Endodermal cell (in vitro differentiated cells): ENCODE measurements around the gene RPL6. TPM values are rescaled to one million over a fixed set of nuclear protein-coding genes. Genes with fewer than 3 reads are reported as not detected.
"Not testable (repeated sequence)": the region's sequence is repeated elsewhere in the genome, so short reads cannot be mapped to it uniquely, and the experiment has no call there.

Source experiments
- DNase-seq: peaks from one replicate; pipeline ENCODE4 v3.0.0-alpha.2; 2017
- H3K27ac ChIP-seq: 2 replicates; pipeline ENCODE4 v1.5.1; 2013; ENCODE audit warnings: mild to moderate bottlenecking, low read depth, low read length, moderate library complexity
- H3K27me3 ChIP-seq: 2 replicates; pipeline ENCODE4 v1.6.1; 2013; ENCODE audit warnings: mild to moderate bottlenecking, low read length, moderate library complexity; ENCODE audit not compliant: insufficient read depth, control insufficient read depth, poor library complexity, severe bottlenecking
- H3K36me3 ChIP-seq: 2 replicates; pipeline ENCODE4 v1.7.0; 2013; ENCODE audit warnings: mild to moderate bottlenecking, low read length, moderate library complexity; ENCODE audit not compliant: control insufficient read depth, insufficient read depth
- H3K4me1 ChIP-seq: one replicate; pipeline ENCODE4 v1.7.0; 2013; ENCODE audit warnings: low read length; ENCODE audit not compliant: control insufficient read depth, insufficient read depth
- H3K4me3 ChIP-seq: 2 replicates; pipeline ENCODE4 v1.5.1; 2013; ENCODE audit warnings: mild to moderate bottlenecking, low read length, moderate library complexity
- H3K9ac ChIP-seq: 2 replicates; pipeline ENCODE4 v1.6.1; 2013; ENCODE audit warnings: mild to moderate bottlenecking, low read length, moderate library complexity; ENCODE audit not compliant: poor library complexity, severe bottlenecking; ENCODE audit errors: extremely low read depth
- H3K9me3 ChIP-seq: 2 replicates; pipeline ENCODE4 v1.6.1; 2013; ENCODE audit warnings: mild to moderate bottlenecking, low read length, moderate library complexity; ENCODE audit not compliant: control insufficient read depth
- H3K27ac Mint-ChIP-seq: 2 replicates; pipeline ENCODE4 v1.8.0; 2020; ENCODE audit warnings: mixed read lengths
- H3K27me3 Mint-ChIP-seq: 2 replicates; pipeline ENCODE4 v1.8.0; 2021; ENCODE audit warnings: mild to moderate bottlenecking, mixed read lengths; ENCODE audit not compliant: insufficient read depth
- H3K36me3 Mint-ChIP-seq: 2 replicates; pipeline ENCODE4 v1.8.0; 2020; ENCODE audit warnings: low read depth, mixed read lengths
- H3K4me1 Mint-ChIP-seq: 2 replicates; pipeline ENCODE4 v1.8.0; 2020; ENCODE audit warnings: mixed read lengths
- H3K4me3 Mint-ChIP-seq: 2 replicates; pipeline ENCODE4 v1.8.0; 2020; ENCODE audit warnings: mild to moderate bottlenecking, moderate library complexity, mixed read lengths
- H3K9me3 Mint-ChIP-seq: 2 replicates; pipeline ENCODE4 v1.8.0; 2020; ENCODE audit warnings: mild to moderate bottlenecking, mixed read lengths
- CTCF ChIP-seq: fragments of 200-600 bp; sonication (generic); conservative IDR thresholded peaks from 2 replicates; pipeline ENCODE4 v1.5.0; 2021; ENCODE audit warnings: antibody characterized with exemption, mild to moderate bottlenecking
- WGBS, 2 experiments: methylation state at CpG; one replicate each; pipeline versions ENCODE4 v1.1.5 to v1.1.7; 2013; ENCODE audit warnings: missing lambda C conversion rate in 2 of 2, mixed read lengths in 1 of 2; ENCODE audit not compliant: insufficient coverage in 1 of 2, insufficient read length in 1 of 2; 5-methylcytosine and 5-hydroxymethylcytosine counted together
- total RNA-seq, 2 donors: library from RNA; stranded (reverse); fragmentation: NEBNext Ultra II Directional in 1 of 2; extraction: Animal tissue kit (Norgen Biotek cat#: 25700) in 1 of 2; gene quantifications; 2 replicates in 1 of 2; 3 replicates in 1 of 2; pipeline ENCODE4 v1.2.1, GENCODE V29; 2021

RPL6 gene
- total RNA-seq, 2 donors from 2014 or later: 1,610 to 1,647 TPM

GRCh38 chr12:112393328-112393727 lies 16.1 kb downstream of the RPL6 start:
- H3K9ac ChIP-seq: no peak overlapping the region
- H3K27me3 Mint-ChIP-seq: peaks cover 15% of the 10 kb centered on the region
- H3K4me1 Mint-ChIP-seq: no peaks in the 10 kb centered on the region
- DNase-seq: peak; percentile 12
- H3K4me3 ChIP-seq: no peak overlapping the region
- H3K27me3 ChIP-seq: no peaks in the 10 kb centered on the region
- H3K4me1 ChIP-seq: no peaks in the 10 kb centered on the region
- H3K9me3 Mint-ChIP-seq: peaks cover 3% of the 10 kb centered on the region
- no peak overlapping the region for H3K4me3 Mint-ChIP-seq
- H3K36me3 Mint-ChIP-seq: no peaks in the 10 kb centered on the region
- no peaks in the 10 kb centered on the region for H3K36me3 ChIP-seq
- no peak for TF ChIP-seq CTCF
- no peak overlapping the region for H3K27ac Mint-ChIP-seq
- WGBS, 2 experiments: 83 to 90% methylated on average over 1 of the region's 1 CpG
- no peaks in the 10 kb centered on the region for H3K9me3 ChIP-seq
- H3K27ac ChIP-seq: no peak overlapping the region

- H3K36me3 ChIP-seq, H3K9me3 Mint-ChIP-seq, H3K36me3 Mint-ChIP-seq, H3K9ac ChIP-seq, H3K4me3 ChIP-seq, H3K4me1 ChIP-seq, H3K27ac ChIP-seq, H3K27me3 ChIP-seq, H3K4me1 Mint-ChIP-seq, H3K4me3 Mint-ChIP-seq, H3K27ac Mint-ChIP-seq, H3K9me3 ChIP-seq, DNase-seq: not testable (repeated sequence)
- H3K27me3 Mint-ChIP-seq: peaks cover 18% of the 10 kb centered on the region
- 88% methylated on average over 1 of the region's 4 CpGs; no CpG with 5 or more reads in 1 of the 2 experiments for WGBS, 2 experiments
Observed at GRCh38 chr12:112389922-112390654, 19.3 kb downstream of the RPL6 start.

- Mint-ChIP-seq H3K27me3 (peaks cover 18% of the 10 kb centered on the region), H3K27ac (no peak overlapping the region), H3K4me3 (no peak overlapping the region), H3K9me3 (no peaks in the 10 kb centered on the region), H3K36me3 (no peaks in the 10 kb centered on the region), H3K4me1 (peaks cover 1% of the 10 kb centered on the region)
- WGBS, 2 experiments: 96% methylated on average over 4 of the region's 4 CpGs; no CpG with 5 or more reads in 1 of the 2 experiments
- H3K27ac ChIP-seq: no peak overlapping the region
- DNase-seq: peak; percentile 19
- TF ChIP-seq CTCF: no peak
- no peak overlapping the region for H3K4me3 ChIP-seq
- H3K27me3 ChIP-seq: no peaks in the 10 kb centered on the region
- no peaks in the 10 kb centered on the region for H3K36me3 ChIP-seq
- no peaks in the 10 kb centered on the region for H3K9me3 ChIP-seq
- no peak overlapping the region for H3K9ac ChIP-seq
- no peaks in the 10 kb centered on the region for H3K4me1 ChIP-seq
Observed at GRCh38 chr12:112389228-112389627, 20.2 kb downstream of the RPL6 start.
